NCI-H2081 treated with DMSO at 0.1 percent for 48 hours (cell line): ENCODE measurements around the gene ACSS3.
"Not testable (repeated sequence)": the region's sequence is repeated elsewhere in the genome, so short reads cannot be mapped to it uniquely, and the experiment has no call there.

Experiments
- DNase-seq: peaks from one replicate; lab custom pipeline; 2025; lab: John Stamatoyannopoulos, UW

The ACSS3 gene, protein sequence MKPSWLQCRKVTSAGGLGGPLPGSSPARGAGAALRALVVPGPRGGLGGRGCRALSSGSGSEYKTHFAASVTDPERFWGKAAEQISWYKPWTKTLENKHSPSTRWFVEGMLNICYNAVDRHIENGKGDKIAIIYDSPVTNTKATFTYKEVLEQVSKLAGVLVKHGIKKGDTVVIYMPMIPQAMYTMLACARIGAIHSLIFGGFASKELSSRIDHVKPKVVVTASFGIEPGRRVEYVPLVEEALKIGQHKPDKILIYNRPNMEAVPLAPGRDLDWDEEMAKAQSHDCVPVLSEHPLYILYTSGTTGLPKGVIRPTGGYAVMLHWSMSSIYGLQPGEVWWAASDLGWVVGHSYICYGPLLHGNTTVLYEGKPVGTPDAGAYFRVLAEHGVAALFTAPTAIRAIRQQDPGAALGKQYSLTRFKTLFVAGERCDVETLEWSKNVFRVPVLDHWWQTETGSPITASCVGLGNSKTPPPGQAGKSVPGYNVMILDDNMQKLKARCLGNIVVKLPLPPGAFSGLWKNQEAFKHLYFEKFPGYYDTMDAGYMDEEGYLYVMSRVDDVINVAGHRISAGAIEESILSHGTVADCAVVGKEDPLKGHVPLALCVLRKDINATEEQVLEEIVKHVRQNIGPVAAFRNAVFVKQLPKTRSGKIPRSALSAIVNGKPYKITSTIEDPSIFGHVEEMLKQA

DNA sequence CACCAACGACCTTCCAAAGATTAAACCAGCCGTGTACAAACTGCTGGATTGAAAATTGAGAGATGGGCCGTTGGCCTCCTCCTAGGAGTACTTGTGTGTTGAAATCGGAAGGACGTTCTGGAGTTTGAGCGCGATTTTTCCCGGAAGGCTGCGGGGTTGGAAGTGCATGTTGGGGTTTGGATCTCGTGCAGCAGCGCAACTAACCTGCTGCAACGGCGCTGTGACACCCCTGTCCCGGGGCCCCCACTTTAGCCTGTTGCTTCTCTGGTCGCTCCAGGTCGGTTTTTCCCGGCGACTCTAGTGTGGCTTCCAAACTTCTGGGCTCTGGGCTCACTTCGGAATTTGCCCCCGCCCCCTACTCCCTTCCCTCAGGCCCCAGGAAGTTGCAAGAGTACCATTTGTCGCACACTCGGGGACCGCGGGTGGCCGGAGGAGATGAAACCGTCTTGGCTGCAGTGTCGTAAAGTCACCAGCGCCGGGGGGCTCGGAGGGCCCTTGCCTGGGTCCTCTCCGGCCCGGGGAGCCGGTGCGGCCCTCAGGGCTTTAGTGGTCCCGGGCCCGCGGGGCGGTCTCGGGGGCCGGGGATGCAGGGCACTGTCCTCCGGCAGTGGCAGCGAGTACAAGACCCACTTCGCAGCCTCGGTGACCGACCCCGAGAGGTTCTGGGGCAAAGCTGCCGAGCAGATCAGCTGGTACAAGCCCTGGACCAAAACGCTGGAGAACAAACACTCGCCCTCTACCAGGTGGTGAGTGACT lies at the start of gene ACSS3:
TSS of gene ACSS3 (plus strand) at position 394 of the 756 bp plus-strand sequence. CDS start at position 436, 42 bp downstream.
- DNase-seq: no peak

DNA sequence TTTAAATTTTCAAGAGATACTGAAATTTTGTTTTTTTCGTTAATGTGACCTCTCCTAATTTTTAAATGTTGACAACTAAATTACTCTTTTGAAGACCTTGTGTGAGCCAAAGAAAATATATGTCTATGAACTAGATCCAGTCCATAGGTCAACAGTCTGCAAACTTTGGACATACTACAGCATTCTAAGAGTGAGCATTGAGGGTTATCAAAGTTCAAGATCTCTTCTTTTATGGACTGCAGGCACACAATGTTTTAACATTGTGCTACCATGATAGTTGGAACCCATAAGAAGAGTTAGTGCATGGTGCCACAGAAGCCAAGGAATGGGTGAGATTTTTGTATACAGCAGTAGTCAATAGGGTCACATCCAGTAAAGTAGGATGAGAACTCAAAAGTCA lies 43.0 kb upstream of the ACSS3 start:
- no peak for DNase-seq

DNA sequence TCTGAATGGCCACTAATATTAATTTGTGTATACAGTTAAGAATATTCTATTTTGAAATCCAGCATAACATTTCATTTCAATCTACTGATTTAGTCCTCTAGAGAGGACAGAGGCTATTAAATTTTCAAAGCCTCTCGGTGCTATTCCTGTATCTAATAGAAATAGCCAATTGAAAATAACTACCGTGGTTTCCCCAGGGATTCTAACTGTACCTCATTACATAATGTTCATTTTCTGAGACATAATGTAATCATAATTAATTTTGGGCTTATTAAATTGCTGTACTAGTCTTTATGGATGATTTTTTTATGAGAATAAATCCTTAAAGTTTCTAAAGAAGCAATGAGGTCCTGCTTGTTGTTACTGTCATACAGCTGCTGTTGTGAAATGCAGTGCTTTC lies 38.6 kb upstream of the ACSS3 start:
- DNase-seq: no peak

DNA sequence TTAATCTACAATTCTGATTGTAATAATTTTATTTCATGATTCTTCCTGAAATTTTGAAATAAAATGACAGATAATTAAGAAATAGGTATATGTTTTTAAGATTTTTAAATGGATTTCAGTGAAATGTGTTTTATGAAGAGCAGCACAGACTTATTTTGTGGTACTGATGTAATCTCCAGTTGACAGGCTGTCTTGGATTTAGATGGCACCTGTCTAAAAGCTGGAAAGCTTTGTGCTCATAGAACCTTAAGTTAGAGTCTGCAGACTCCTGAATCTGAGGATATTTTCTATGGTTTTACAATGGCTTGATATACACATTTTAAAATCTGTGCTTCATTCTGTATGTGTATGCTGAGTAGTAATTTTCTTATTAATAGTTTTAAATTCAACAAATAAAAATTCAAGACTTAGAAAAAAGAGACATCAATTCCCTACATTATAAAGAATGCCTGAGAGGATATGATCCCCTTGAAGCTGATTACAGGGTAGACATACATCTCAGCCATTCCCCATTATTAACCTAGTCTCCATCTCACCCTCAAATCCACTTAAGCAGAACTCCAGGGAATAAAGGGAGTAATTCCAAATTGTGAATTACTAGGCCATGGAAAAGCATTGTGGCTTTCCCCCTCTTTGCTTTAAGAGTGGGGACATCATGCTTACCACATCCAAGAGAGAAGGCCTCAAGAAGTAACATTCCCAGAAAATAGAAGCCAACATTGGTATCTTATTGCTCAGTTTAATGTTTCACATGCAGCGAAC lies 33.7 kb upstream of the ACSS3 start:
- DNase-seq: no peak

DNA sequence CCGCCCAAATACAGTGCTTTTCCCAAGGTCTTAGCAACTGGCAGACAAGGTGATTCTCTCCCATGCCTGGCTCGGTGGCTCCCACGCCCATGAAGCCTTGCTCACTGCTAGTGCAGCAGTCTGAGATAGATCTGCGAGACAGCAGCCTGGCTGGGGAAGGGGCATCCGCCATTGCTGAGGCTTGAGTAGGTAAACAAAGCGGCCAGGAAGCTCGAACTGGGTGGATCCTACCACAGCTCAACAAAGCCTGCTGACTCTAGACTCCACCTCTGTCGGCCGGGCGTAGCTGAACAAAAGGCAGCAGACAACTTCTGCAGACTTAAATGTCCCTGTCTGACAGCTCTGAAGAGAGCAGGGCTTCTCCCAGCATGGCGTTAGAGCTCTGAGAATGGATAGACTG lies 12.9 kb upstream of the ACSS3 start:
- not testable (repeated sequence) for DNase-seq

DNA sequence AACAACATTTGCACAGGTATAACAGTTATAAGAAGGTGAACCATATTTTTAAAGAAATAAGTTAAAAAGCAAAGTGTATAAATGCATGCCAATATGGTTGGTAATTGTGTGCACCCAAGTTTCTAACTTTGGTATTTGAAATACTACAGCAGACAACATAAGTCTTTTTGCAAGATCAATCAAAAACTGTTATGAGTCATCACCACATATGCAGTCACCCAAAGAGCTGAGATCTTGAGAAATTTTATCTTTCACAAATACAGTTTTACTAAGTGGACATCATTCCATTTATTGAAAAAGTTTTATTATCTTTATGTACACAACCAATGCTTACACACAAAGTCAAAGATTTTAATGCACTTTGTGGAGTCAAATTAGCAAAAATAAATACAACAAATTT lies 7.0 kb upstream of the ACSS3 start:
- DNase-seq: no peak

DNA sequence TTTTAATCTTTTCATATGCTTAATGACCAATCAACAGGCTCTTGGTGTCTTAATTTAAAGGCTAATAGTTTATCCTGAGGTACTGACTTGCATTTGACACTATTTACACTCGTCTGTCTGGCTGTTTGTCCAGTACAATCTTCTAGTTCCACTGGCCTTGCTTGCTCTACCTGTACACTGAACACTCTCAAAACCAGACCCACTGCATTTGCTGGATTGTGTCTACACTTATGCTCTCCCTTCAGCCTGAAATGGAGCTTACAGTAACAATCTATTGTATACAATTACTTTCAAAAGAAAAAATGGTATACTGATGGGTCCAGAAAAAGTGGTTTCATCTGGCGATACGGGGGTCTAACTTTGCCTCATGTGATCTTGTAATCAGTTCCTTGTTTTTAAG lies 2.3 kb upstream of the ACSS3 start:
- DNase-seq: no peak

DNA sequence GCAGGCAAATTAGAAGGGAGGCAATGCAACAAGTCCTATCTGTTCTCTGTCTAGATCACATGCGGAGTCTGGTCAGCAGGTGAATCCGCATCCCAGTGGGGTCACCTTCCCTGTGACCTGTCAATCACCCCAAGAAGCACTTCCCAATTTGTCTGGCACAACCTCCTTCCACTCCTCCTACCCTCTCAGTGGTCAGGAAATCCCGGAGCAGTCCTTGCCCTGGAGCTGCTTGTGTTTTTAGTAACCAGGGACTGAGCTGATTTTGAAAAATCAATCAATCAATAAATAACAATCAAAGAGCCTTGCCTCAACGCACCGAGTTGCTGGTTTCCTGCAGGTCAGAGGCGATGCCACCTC lies 572 bp upstream of the ACSS3 start:
- no peak for DNase-seq

DNA sequence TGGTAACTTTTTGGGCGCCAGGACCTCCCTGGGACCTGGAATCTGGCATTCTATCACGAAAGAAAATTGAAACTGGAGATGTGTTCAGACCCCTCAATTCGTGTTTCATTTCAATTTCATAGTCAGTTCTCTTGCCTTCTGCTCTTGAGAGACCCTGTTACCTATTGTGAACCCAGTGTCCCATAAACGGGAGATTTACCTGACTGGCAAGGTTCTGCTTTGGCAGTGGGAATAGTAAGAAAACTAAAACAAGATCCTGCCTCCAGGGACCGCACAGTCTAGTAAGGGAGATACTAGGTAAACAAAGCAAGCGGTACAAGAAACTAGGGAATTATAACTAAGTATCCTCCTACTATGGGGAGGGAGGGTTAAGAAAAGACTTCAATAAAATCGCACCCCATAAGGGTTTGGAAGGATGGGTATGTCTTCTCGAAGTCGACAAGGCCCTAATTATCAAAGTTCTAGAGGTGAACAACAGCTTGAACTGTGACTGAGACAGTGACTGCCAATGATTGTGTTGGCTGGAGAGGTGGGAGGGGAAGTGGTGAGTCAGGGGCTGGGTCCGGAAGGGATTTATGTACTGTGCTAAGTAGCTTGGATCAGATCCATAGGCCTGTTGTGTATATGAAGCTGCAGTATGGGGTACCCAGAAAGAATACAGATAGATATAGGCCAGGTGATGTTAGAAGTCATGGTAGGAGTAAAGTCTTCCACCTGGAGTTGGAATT lies 754 bp downstream of the ACSS3 start:
- DNase-seq: peak; percentile 13

DNA sequence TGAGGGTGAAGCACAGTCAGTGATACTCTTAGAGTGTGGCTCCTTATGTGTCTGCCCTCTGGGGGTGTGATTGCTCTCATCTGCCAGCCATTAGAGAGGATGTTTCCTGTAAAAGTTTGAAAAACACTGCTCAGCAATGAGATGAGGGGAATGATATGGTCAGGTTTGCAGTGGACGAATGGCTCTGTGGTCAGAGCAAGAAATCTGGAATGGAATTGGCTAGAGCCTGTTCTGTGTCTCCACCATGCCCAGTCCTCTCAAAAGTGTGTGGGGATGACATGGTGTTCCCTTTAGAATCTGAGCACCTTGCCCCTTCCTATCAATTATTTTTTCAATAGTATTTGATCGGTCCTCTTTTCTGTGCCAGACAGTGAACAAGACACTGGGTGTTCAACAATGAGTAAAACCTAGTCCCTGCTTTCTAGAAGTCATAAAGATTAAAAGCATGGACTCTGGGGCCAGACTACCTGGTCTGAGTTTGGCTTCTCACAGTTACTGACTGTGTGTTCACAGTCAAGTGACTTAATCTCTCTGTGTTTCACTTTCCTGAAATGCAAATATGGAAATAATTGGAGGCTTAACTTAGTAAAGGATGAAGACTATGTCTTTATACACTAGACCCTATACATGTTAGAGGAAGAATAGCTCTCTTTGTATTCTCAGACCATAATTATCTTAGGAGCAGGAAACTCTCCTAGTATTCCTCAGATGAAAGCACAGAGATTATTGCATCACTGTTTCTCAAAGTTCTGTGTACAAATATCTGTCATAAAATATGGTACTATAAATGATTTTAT lies 1.6 kb downstream of the ACSS3 start:
- DNase-seq: no peak

DNA sequence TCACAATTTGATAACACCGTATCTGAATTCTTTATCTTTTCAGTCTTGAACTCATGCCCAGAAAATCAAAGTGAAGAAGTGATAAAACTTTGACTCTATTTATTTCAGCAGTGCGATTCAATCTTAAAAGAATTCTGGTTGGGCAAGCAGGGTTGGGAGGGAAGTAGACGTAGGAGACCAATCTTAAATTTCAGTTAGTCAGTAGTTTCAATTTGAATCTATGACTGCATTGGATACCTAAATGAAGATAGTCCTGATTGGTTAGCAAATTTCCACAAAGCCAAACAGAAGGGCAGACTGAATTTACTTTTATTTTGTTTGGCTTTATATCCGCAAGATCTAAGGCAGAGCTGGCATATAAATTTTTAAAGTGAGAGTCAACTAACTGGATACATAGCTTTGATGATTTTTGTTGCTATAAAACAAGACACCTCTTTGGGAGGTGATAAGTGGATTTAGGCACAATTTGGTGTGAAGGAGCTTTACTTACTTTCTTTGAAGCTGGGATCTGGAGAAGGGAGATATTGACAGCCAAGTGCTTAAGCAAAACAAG lies 2.6 kb downstream of the ACSS3 start:
- DNase-seq: no peak

DNA sequence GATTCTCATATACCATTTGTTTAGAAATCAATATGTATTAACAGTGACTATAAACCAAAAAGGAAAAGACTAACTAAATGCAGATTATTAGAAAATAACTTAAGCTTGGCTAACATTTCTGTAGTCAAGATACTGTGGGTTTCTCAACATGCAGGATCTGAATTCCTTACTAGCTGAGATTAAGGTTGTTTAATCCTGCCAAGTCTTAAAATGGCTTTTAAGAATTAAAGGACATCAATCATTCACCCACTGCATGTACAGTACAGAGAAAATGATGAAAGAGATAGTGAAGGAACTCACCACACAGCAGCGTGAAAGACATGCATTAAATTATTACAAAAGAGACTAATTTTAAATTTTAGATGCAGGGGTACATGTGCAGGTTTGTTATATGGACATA lies 3.8 kb downstream of the ACSS3 start:
- DNase-seq: no peak

DNA sequence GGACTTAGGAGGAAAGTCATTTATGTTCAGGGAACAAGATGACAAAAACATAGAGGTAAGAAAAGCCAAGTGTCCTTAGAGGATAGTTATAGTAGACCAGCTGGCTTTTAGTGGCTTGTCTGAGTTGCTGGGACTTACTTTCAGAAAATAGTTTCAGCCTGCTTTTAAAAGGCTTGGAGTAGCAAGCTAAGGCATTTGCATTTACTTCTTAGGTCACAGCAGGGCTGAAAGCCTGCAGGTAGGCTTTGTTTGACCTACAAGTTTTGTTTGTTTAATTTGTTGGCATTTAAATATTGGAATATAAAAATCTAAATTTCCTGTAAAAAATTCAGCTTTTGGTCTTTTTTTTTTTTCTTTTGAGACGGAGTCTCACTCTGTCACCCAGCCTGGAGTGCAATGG lies 5.1 kb downstream of the ACSS3 start:
- no peak for DNase-seq

DNA sequence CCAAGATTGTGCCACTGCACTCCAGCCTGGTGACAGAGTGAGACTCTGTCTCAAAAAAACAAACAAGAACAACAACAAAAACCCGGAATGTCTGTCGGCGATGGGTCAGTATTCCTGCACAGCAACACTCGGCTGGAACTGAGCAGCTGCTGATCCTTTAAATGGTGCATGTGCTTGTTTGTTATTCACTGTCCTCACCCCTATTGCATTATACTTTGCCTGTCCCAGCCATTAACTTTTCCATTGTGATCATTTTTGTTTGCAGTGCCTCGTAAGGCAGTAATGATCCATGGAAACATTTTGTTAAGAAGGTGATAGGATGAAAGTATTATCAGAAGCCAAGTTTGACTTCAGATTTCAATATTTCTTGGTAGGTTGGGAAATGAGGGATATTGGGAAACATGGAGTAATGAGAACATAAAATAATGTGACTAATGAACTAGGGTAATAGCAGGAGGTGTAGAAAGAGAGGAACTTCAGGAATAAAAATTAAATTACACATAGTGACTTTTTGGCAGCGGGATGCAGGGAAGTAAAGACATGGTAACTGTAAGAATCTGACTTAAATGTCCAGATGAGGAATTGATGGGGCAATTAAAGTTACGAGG lies 6.1 kb downstream of the ACSS3 start:
- DNase-seq: no peak

DNA sequence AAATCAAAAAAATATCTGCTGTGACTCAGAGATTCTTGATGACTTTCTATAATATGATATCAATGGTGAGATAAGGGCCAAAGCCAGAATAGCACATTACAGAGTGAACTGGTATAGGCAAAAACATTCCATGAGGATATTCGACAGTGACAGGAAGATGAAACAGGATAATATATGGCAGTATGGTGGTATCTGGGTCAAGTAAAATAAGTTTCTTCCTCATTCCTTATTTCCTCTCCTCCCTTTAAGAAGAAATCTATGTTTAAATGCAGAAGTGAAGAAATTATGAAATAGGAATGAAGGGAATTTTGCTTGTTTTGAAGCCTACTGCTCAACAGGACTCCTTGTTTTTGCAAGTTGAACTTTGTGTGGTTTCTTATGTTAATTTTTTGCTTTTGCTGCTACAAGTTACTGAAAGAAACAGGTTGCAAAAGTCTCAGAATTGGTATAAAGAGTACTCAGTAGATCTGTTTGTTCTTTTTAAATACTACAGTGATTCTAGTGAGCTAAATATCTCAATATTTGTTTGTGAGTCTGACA lies 7.0 kb downstream of the ACSS3 start:
- no peak for DNase-seq

DNA sequence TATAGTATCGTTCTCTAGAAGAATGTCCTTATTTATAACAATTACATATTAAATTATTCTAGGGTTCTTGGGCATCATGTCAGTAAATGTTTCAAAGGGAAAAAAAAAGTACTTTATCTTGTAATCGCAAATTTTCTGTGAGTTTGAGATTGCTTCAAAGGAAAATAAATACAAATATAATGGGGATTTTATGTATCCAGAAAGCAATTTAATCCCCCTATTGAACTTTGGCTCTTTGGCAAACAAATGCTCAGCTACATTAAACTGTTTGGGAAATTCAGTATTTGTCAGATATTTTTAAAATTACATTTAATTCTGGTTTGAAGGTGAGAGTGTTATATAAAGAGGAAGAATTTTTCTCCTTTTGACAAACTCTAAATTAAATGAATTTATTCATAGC lies 8.0 kb downstream of the ACSS3 start:
- no peak for DNase-seq

DNA sequence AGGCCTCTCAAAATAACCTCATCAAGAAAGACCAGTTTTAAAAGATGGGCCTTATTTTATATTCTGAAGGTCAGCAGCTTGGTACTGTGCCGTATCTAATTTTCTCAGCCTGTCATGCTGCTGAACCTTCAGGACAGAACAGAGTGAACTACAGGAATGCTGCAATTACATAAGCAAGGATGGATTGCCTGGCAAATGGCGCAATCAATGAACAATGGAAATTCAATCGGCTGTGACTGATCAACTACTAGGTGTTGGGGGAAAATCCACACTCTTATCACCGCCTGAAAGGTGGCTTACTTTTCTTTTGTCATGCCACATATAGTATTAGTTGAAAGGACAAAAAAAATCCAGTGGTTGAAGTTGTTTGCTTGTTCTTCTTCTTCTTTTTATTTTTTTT lies 8.5 kb downstream of the ACSS3 start:
- DNase-seq: no peak

DNA sequence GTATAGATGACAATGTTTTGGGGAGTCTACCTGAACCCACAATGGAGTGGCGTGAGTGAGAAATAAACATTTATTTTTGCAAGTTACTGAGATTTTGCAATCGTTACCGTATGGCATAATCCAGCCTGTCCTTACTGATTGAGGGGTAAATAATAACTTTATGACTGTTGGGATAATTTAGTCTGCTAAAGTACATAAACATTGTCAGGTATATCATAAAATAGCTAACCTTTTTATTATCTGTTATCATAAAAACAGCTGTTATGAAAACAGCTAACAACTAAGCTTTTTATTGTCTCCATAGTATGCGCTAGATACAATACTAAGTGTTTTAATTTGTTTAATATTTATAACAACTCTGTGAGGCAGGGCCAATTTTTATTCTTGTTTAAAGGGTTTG lies 10.3 kb downstream of the ACSS3 start:
- DNase-seq: no peak

DNA sequence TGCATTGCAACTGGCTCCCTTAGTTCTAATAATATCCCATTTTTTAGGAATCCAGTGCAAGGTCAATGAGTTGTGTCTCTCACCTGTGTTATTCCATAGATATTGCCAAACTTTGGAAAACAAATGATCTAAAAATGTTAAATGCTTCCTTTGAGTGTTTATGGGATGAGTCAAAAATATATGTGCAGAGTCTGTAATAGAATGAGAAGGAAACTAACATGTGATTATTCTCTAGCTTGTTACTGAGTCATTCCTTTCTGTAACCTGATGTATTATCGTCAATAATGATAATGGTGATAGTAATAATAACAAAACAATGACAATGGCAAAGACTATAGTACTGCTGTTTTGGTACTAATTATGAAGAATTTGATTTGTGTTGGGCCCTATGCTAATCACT lies 11.5 kb downstream of the ACSS3 start:
- DNase-seq: no peak

DNA sequence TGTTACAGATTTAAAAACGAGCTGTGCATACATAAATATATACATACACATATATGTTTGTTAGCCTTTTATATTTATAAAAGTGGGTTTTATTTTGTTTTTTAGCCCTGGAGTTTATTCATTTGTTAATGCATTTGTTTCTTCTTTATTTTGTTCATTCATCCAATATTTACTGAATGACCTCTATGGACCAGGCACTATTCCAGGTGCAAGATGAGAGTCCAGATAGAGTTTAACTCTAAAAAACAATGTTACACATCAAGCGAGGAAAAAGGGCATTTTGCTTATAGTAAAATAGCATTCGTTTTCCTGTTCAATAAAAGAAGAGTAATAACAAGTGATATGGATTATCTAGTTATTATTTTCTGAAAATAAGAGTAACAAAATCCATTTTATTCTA lies 14.2 kb downstream of the ACSS3 start:
- no peak for DNase-seq
